H1 (cell line): ENCODE data around the gene ZNF746. TPM values are rescaled to one million over a fixed set of nuclear protein-coding genes. Genes with fewer than 3 reads are reported as not detected.

ENCODE experiments used
- CTCF ChIA-PET: fragments of 300-600 bp; sonication (Branson Sonifier 250); formaldehyde crosslinking; loops from one replicate; lab custom pipeline; 2021; ENCODE audit not compliant: partially characterized antibody; lab: Charles Lee
- POLR2A ChIA-PET: fragments of 300-600 bp; sonication (Branson Sonifier 250); formaldehyde crosslinking; loops from one replicate; lab custom pipeline; 2021; ENCODE audit warnings: inconsistent platforms; ENCODE audit not compliant: partially characterized antibody; lab: Charles Lee
- DNase-seq, 2 experiments: peaks; one replicate each; pipeline versions ENCODE4 v3.0.0 to v3.0.0-alpha.2; 2010 to 2022; ENCODE audit warnings: low spot score in 2 of 2, low read depth in 1 of 2, mixed read lengths in 1 of 2
- FAIRE-seq: peaks from 2 replicates; lab custom pipeline; 2011; peaks lifted over from hg19 to GRCh38; lab: Jason Lieb, UNC
- H2AFZ ChIP-seq: 2 replicates; pipeline ENCODE4 v1.8.1; 2012; ENCODE audit warnings: low read length, inconsistent platforms
- H2AK5ac ChIP-seq: 2 replicates; pipeline ENCODE4 v1.6.1; 2013; ENCODE audit warnings: low read depth, low read length
- H2BK120ac ChIP-seq: replicated peaks from 2 replicates; pipeline ENCODE3; 2013; ENCODE audit warnings: low read depth, low read length, inconsistent platforms
- H2BK12ac ChIP-seq: 2 replicates; pipeline ENCODE4 v1.6.1; 2013; ENCODE audit warnings: low read depth, low read length
- H2BK15ac ChIP-seq: 2 replicates; pipeline ENCODE4 v1.6.1; 2013; ENCODE audit warnings: low read length
- H2BK20ac ChIP-seq: 2 replicates; pipeline ENCODE4 v1.6.1; 2013; ENCODE audit warnings: low read length
- H2BK5ac ChIP-seq: 2 replicates; pipeline ENCODE4 v1.6.1; 2013; ENCODE audit warnings: low read depth, low read length
- H3K14ac ChIP-seq: 2 replicates; pipeline ENCODE4 v1.6.1; 2013; ENCODE audit warnings: inconsistent platforms; ENCODE audit not compliant: insufficient read length
- H3K18ac ChIP-seq: 2 replicates; pipeline ENCODE4 v1.6.1; 2013; ENCODE audit warnings: low read length; ENCODE audit errors: extremely low read depth
- H3K23ac ChIP-seq: 2 replicates; pipeline ENCODE4 v1.6.1; 2013; ENCODE audit warnings: inconsistent platforms; ENCODE audit not compliant: insufficient read length
- H3K23me2 ChIP-seq: 2 replicates; pipeline ENCODE4 v1.6.1; 2013; ENCODE audit warnings: low read depth, low read length
- H3K27ac ChIP-seq: 2 replicates; pipeline ENCODE4 v1.6.1; 2011; ENCODE audit warnings: low read depth, low read length, inconsistent platforms
- H3K27me3 ChIP-seq, 4 experiments: replicated peaks in 1 of 4; 1 replicate in 1 of 4; 2 replicates in 3 of 4; pipeline versions ENCODE4 v1.6.1 to v1.8.1; 2011 to 2013; ENCODE audit warnings: low read length in 3 of 4, mild to moderate bottlenecking in 3 of 4, inconsistent platforms in 2 of 4, mixed read lengths in 2 of 4, moderate library complexity in 1 of 4; ENCODE audit not compliant: control insufficient read depth in 3 of 4, insufficient read depth in 3 of 4; ENCODE audit errors: extremely low read depth in 1 of 4
- H3K36me3 ChIP-seq, 4 experiments: 2 replicates each; pipeline versions ENCODE4 v1.6.1 to v1.8.1; 2011 to 2013; ENCODE audit warnings: mild to moderate bottlenecking in 4 of 4, low read length in 3 of 4, moderate library complexity in 2 of 4, control low read depth in 1 of 4, inconsistent platforms in 1 of 4; ENCODE audit not compliant: insufficient read depth in 4 of 4, control insufficient read depth in 2 of 4
- H3K4ac ChIP-seq: replicated peaks from 2 replicates; pipeline ENCODE3; 2013; ENCODE audit warnings: low read length, low read depth, mixed read lengths, inconsistent platforms; ENCODE audit not compliant: insufficient read length
- H3K4me1 ChIP-seq, 4 experiments: replicated peaks in 1 of 4; 1 replicate in 1 of 4; 2 replicates in 3 of 4; pipeline versions ENCODE4 v1.6.1 to v1.8.1; 2011 to 2013; ENCODE audit warnings: low read length in 3 of 4, inconsistent platforms in 2 of 4, mixed read lengths in 1 of 4; ENCODE audit not compliant: insufficient read depth in 4 of 4, control insufficient read depth in 3 of 4
- H3K4me2 ChIP-seq, 2 experiments: 2 replicates each; pipeline versions ENCODE4 v1.6.1 to v1.8.1; 2011 to 2013; ENCODE audit warnings: low read depth in 2 of 2, low read length in 2 of 2, control low read depth in 1 of 2, inconsistent platforms in 1 of 2, mild to moderate bottlenecking in 1 of 2; ENCODE audit not compliant: insufficient read depth in 1 of 2
- H3K4me3 ChIP-seq, 4 experiments: fragments of 200-600, 300-600 bp in 1 of 4; sonication (generic), shearing (Covaris generic), sonication (Bioruptor Twin) in 1 of 4; 2 replicates each; pipeline versions ENCODE4 v1.5.1 to v1.8.1; 2011 to 2016; ENCODE audit warnings: low read length in 4 of 4, low read depth in 3 of 4, control low read depth in 2 of 4, inconsistent platforms in 2 of 4, mild to moderate bottlenecking in 2 of 4, mixed read lengths in 1 of 4, moderate library complexity in 1 of 4; ENCODE audit not compliant: insufficient read depth in 2 of 4; ENCODE audit errors: extremely low read depth in 1 of 4
- H3K56ac ChIP-seq: replicated peaks from 2 replicates; pipeline ENCODE3; 2013; ENCODE audit warnings: low read depth, mild to moderate bottlenecking, mixed read lengths, low read length, inconsistent platforms; ENCODE audit not compliant: insufficient read length
- H3K79me1 ChIP-seq: 2 replicates; pipeline ENCODE4 v1.6.1; 2013; ENCODE audit warnings: low read depth, low read length, control low read depth
- H3K79me2 ChIP-seq, 2 experiments: 2 replicates each; pipeline versions ENCODE4 v1.6.1 to v1.8.1; 2012 to 2013; ENCODE audit warnings: low read length in 2 of 2, mild to moderate bottlenecking in 2 of 2, inconsistent platforms in 1 of 2; ENCODE audit not compliant: insufficient read depth in 2 of 2, control insufficient read depth in 1 of 2
- H3K9ac ChIP-seq, 4 experiments: replicated peaks in 1 of 4; 1 replicate in 1 of 4; 2 replicates in 3 of 4; pipeline versions ENCODE4 v1.6.1 to v1.8.1; 2011 to 2013; ENCODE audit warnings: low read depth in 3 of 4, low read length in 3 of 4, control low read depth in 2 of 4, mild to moderate bottlenecking in 2 of 4, moderate library complexity in 2 of 4, inconsistent platforms in 1 of 4; ENCODE audit errors: extremely low read depth in 1 of 4
- H3K9me3 ChIP-seq, 2 experiments: 2 replicates each; pipeline versions ENCODE4 v1.6.1 to v1.8.1; 2012 to 2013; ENCODE audit warnings: mild to moderate bottlenecking in 2 of 2, moderate library complexity in 2 of 2, control low read depth in 1 of 2, inconsistent platforms in 1 of 2, low read depth in 1 of 2, low read length in 1 of 2, mixed read lengths in 1 of 2; ENCODE audit not compliant: insufficient read depth in 2 of 2
- H4K20me1 ChIP-seq, 2 experiments: replicated peaks in 1 of 2; 2 replicates each; pipeline versions ENCODE3 to v1.8.1; 2011 to 2013; ENCODE audit warnings: inconsistent platforms in 2 of 2, low read length in 2 of 2, mild to moderate bottlenecking in 1 of 2; ENCODE audit not compliant: insufficient read depth in 2 of 2, control insufficient read depth in 1 of 2
- H4K5ac ChIP-seq: 2 replicates; pipeline ENCODE4 v1.6.1; 2013; ENCODE audit warnings: low read length, low read depth, mixed read lengths, inconsistent platforms; ENCODE audit not compliant: insufficient read length
- H4K8ac ChIP-seq: 2 replicates; pipeline ENCODE4 v1.8.0; 2013; ENCODE audit warnings: mild to moderate bottlenecking, moderate library complexity, low read length, inconsistent platforms; ENCODE audit not compliant: insufficient read depth; ENCODE audit errors: extremely low read depth
- H4K91ac ChIP-seq: replicated peaks from 2 replicates; pipeline ENCODE3; 2013; ENCODE audit warnings: low read length, mixed read lengths, inconsistent platforms; ENCODE audit not compliant: insufficient read length
- ASH2L ChIP-seq: fragments of 200-600, 300-600 bp; sonication (generic); IDR thresholded peaks from one replicate; pipeline ENCODE4 v1.7.1; 2017; ENCODE audit warnings: low read length
- BRCA1 ChIP-seq: IDR thresholded peaks from 2 replicates; pipeline ENCODE4 v1.6.1; 2012; ENCODE audit warnings: low read depth, low read length, improper control_type of control experiment
- CHD1 ChIP-seq: IDR thresholded peaks from 2 replicates; pipeline ENCODE4 v1.6.1; 2012; ENCODE audit warnings: low read depth, low read length, improper control_type of control experiment
- EZH2 ChIP-seq: fragments of 200-600 bp; sonication (generic); IDR thresholded peaks from 2 replicates; pipeline ENCODE4 v1.7.1; 2012; ENCODE audit warnings: low read depth, mild to moderate bottlenecking, moderate library complexity, low read length, inconsistent platforms; ENCODE audit not compliant: severe bottlenecking
- GTF2F1 ChIP-seq: IDR thresholded peaks from 2 replicates; pipeline ENCODE4 v1.6.1; 2012; ENCODE audit warnings: low read depth, low read length, improper control_type of control experiment, borderline replicate concordance
- JUND ChIP-seq: IDR thresholded peaks from 2 replicates; pipeline ENCODE4 v1.6.1; 2011; ENCODE audit warnings: mild to moderate bottlenecking, improper control_type of control experiment, low read length
- KDM5A ChIP-seq: fragments of 200-600 bp; IDR thresholded peaks from 2 replicates; pipeline ENCODE4 v1.7.1; 2012; ENCODE audit warnings: mild to moderate bottlenecking, low read length, inconsistent platforms, mixed read lengths
- POLR2AphosphoS5 ChIP-seq: IDR thresholded peaks from 2 replicates; pipeline ENCODE4 v1.6.1; 2011; ENCODE audit warnings: low read depth, low read length
- RNF2 ChIP-seq: fragments of 200-900, 300-1000 bp; sonication (generic); IDR thresholded peaks from 2 replicates; pipeline ENCODE4 v1.7.1; 2016; ENCODE audit warnings: borderline replicate concordance, low read depth, mild to moderate bottlenecking, antibody characterized with exemption, low read length; ENCODE audit not compliant: poor library complexity, severe bottlenecking; ENCODE audit errors: missing control alignments
- SAP30 ChIP-seq: fragments of 300-600 bp; sonication (generic); IDR thresholded peaks from 2 replicates; pipeline ENCODE4 v1.7.1; 2012; ENCODE audit warnings: low read length, moderate library complexity, mild to moderate bottlenecking, inconsistent platforms; ENCODE audit not compliant: insufficient read depth, insufficient replicate concordance
- SIX5 ChIP-seq: IDR thresholded peaks from 2 replicates; pipeline ENCODE4 v1.6.1; 2011; ENCODE audit warnings: mild to moderate bottlenecking, low read depth, low read length
- SUZ12 ChIP-seq: fragments of 200-600 bp; sonication (generic); IDR thresholded peaks from 2 replicates; pipeline ENCODE4 v1.6.1; 2012; ENCODE audit warnings: mild to moderate bottlenecking, inconsistent platforms, low read length, moderate library complexity, mixed read lengths
- TAF1 ChIP-seq: IDR thresholded peaks from 2 replicates; pipeline ENCODE4 v1.6.1; 2011; ENCODE audit warnings: mild to moderate bottlenecking, low read depth, low read length
- WGBS, 2 experiments: shearing (Covaris generic) in 1 of 2; methylation state at CpG; one replicate each; pipeline versions ENCODE4 v1.1.6 to v1.1.7; 2013 to 2015; ENCODE audit warnings: low lambda C conversion rate in 2 of 2, mixed read lengths in 2 of 2, inconsistent platforms in 1 of 2, low coverage in 1 of 2, missing lambda C conversion rate in 1 of 2; ENCODE audit not compliant: insufficient replicate concordance in 2 of 2, insufficient coverage in 1 of 2, insufficient read length in 1 of 2; ENCODE audit errors: extremely low coverage in 1 of 2, missing lambda C conversion rate in 1 of 2; 5-methylcytosine and 5-hydroxymethylcytosine counted together
- polyA plus RNA-seq, 7 experiments: library from polyadenylated mRNA; depleted of rRNA in 3 of 7; stranded (reverse) in 5 of 7; unstranded in 2 of 7; fragments of >200 nt in 5 of 7; fragments of 200-250 nt in 2 of 7; gene quantifications; 1 replicate in 5 of 7; 2 replicates in 1 of 7; 4 replicates in 1 of 7; pipeline versions ENCODE4 v1.2.1 to v1.2.3, GENCODE V29; 2011 to 2013; ENCODE audit warnings: missing spikeins in 2 of 7, mixed read lengths in 2 of 7
- total RNA-seq: library from RNA; stranded (reverse); fragmentation: NEBNext Ultra II Directional; extraction: Animal tissue kit (Norgen Biotek cat#: 25700); gene quantifications from 2 replicates; pipeline ENCODE4 v1.2.1, GENCODE V29; 2021

ZNF746 gene
- total and polyA plus RNA-seq, 2 of the 8 experiments (the other 6 are each of a cell fraction or from before 2014, with no cell fraction given) = 7.5 to 15.6 TPM

GRCh38 chr7:149442924-149443323 is 54.7 kb downstream of the ZNF746 start:
- H4K20me1 ChIP-seq = peaks cover 0 to 2% of the 10 kb centered on the region in 2 experiments
- H3K4ac ChIP-seq = no peak overlapping the region
- H2AK5ac ChIP-seq = no peak overlapping the region
- no peaks in the 10 kb centered on the region for H3K9me3 ChIP-seq
- H3K79me1 ChIP-seq = no peaks in the 10 kb centered on the region
- H2BK15ac ChIP-seq = no peak overlapping the region
- no peak overlapping the region for H3K4me2 ChIP-seq
- peaks cover 0 to 2% (median 0%) of the 10 kb centered on the region in 4 experiments; a peak in 2 of 8 replicates for H3K36me3 ChIP-seq
- H3K4me3 ChIP-seq = no peak overlapping the region
- ChIA-PET POLR2A (no interaction called here), CTCF (interaction anchor here (1.2 kb wide), 1 partner anchor 20 kb away, joined by 3 read pairs; no protein-coding TSS in a partner anchor)
- no peak overlapping the region for H4K8ac ChIP-seq
- no peak overlapping the region for H3K18ac ChIP-seq
- H3K23me2 ChIP-seq = no peaks in the 10 kb centered on the region; the same call in 1 of the 2 replicates
- H2AFZ ChIP-seq = no peak overlapping the region
- no peak overlapping the region for H4K91ac ChIP-seq
- no peak overlapping the region for H2BK120ac ChIP-seq
- H2BK12ac ChIP-seq = no peak overlapping the region
- no peak overlapping the region for H4K5ac ChIP-seq
- no peaks in the 10 kb centered on the region for H3K27me3 ChIP-seq
- H2BK5ac ChIP-seq = no peak overlapping the region
- 59% methylated on average over 3 of the region's 3 CpGs; no CpG with 5 or more reads in 1 of the 2 experiments for WGBS, 2 experiments
- FAIRE-seq = no peak
- H3K9ac ChIP-seq = no peak overlapping the region
- no peak overlapping the region for H2BK20ac ChIP-seq
- no peak for DNase-seq
- no peak overlapping the region for H3K27ac ChIP-seq
- H3K4me1 ChIP-seq = no peaks in the 10 kb centered on the region
- no peaks in the 10 kb centered on the region for H3K79me2 ChIP-seq
- no peak overlapping the region for H3K23ac ChIP-seq
- no peak overlapping the region for H3K56ac ChIP-seq
- no peak overlapping the region for H3K14ac ChIP-seq
- no peak for TF ChIP-seq BRCA1
- no peak for TF ChIP-seq RNF2
- TF ChIP-seq POLR2AphosphoS5 = no peak
- no peak for TF ChIP-seq EZH2
- TF ChIP-seq JUND = no peak
- no peak for TF ChIP-seq SIX5
- no peak for TF ChIP-seq TAF1
- no peak for TF ChIP-seq ASH2L
- no peak for TF ChIP-seq SUZ12
- no peak for TF ChIP-seq KDM5A
- no peak for TF ChIP-seq CHD1
- TF ChIP-seq GTF2F1 = no peak
- no peak for TF ChIP-seq SAP30
